ENCODE measurements around the gene CCDC88B. TPM values are rescaled to one million over a fixed set of nuclear protein-coding genes. Genes with fewer than 3 reads are reported as not detected.

Gene CCDC88B
- total RNA-seq, 1 donor from 2014 or later = 7.9 TPM

DNA sequence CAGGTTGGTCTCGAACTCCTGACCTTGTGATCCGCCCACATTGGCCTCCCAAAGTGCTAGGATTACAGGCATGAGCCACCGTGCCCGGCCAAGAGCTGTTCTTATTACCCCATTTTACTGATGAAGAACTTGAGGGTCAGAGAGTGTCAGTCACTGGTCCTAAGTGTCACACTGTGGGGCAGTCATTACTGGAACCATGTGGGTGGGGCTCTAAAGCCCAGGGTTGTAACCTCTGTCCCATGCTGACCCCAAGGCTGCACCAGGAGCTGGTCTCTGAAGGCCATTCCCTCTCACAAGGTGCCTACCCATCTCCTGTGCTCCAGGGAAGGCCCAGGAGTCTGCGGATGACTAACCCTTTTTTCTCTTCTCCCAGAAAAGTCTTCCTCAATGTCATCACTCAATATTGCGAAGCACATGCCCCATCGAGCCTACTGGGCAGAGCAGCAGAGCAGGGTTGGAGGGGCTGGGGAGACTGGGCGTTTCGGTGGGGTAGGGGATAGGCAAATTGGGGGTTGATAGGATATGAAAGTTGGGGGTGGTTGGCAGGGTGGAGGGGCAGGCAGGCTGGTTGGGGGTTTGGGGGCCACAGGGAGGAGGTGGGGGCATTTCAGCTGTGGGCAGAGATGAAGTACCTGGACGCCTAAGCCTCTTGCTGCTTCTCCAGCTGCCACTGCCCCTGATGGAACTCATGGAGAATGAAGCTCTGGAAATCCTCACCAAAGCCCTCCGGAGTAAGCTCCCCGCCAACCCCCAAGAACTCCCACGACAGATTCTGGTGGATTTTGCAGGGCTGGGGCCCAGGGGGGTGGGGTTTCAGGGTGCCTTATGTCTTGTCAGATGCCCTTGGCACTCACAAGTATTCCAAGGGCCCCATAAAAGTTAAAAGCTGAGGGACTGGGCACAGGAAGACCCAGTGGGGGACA is 36.6 kb upstream of the CCDC88B start:
- Histone ChIP-seq H3K27me3 (no peaks in the 10 kb centered on the region), H3K4me3 (no peak overlapping the region), H3K9me3 (no peaks in the 10 kb centered on the region), H3K36me3 (no peaks in the 10 kb centered on the region), H3K4me1 (peaks cover 55% of the 10 kb centered on the region), H3K27ac (peak overlapping the region; percentile 96)
- DNase-seq (ENCODE audit: extremely low spot score in 2 of 2) = peak in 1 of 2 donors; percentile 87
- TF ChIP-seq, protein P1, sequence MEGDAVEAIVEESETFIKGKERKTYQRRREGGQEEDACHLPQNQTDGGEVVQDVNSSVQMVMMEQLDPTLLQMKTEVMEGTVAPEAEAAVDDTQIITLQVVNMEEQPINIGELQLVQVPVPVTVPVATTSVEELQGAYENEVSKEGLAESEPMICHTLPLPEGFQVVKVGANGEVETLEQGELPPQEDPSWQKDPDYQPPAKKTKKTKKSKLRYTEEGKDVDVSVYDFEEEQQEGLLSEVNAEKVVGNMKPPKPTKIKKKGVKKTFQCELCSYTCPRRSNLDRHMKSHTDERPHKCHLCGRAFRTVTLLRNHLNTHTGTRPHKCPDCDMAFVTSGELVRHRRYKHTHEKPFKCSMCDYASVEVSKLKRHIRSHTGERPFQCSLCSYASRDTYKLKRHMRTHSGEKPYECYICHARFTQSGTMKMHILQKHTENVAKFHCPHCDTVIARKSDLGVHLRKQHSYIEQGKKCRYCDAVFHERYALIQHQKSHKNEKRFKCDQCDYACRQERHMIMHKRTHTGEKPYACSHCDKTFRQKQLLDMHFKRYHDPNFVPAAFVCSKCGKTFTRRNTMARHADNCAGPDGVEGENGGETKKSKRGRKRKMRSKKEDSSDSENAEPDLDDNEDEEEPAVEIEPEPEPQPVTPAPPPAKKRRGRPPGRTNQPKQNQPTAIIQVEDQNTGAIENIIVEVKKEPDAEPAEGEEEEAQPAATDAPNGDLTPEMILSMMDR (IDR thresholded peaks at IDR 0.05) = no peak
- no peak for TF ChIP-seq POLR2AphosphoS5 (IDR thresholded peaks at IDR 0.05; ENCODE audit: insufficient read depth in 1 of 2, low read depth in 1 of 2)
- TF ChIP-seq POLR2A (IDR thresholded peaks at IDR 0.05) = no peak
- intact Hi-C loops (cut with DNase I) = no loop called here

DNA sequence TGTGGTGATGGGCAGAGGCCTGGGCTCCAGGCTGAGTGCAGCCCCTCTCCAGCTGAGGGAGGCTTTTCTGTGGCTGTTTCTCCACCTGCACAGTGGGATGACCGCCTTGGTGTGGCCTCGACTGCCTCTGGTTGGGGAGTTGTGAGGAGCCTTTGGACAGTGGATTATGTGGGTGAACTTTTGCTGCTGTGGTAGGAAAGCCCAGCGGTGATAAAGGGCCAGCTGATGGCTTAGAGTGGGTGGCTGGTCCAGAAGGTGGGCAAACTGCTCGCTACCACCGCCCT is 36.0 kb upstream of the CCDC88B start:
- Histone ChIP-seq H3K9me3 (no peaks in the 10 kb centered on the region), H3K4me1 (peaks cover 51% of the 10 kb centered on the region), H3K36me3 (no peaks in the 10 kb centered on the region), H3K4me3 (peak overlapping the region; percentile 83 to 93), H3K27me3 (no peaks in the 10 kb centered on the region), H3K27ac (peak overlapping the region; percentile 96)
- TF ChIP-seq POLR2A (IDR thresholded peaks at IDR 0.05) (no peak), POLR2AphosphoS5 (IDR thresholded peaks at IDR 0.05; ENCODE audit: insufficient read depth in 1 of 2, low read depth in 1 of 2) (no peak)
- TF ChIP-seq, protein P1 (IDR thresholded peaks at IDR 0.05) = no peak
- no peak for DNase-seq (ENCODE audit: extremely low spot score in 2 of 2)
- intact Hi-C loops (cut with DNase I) = no loop called here

DNA sequence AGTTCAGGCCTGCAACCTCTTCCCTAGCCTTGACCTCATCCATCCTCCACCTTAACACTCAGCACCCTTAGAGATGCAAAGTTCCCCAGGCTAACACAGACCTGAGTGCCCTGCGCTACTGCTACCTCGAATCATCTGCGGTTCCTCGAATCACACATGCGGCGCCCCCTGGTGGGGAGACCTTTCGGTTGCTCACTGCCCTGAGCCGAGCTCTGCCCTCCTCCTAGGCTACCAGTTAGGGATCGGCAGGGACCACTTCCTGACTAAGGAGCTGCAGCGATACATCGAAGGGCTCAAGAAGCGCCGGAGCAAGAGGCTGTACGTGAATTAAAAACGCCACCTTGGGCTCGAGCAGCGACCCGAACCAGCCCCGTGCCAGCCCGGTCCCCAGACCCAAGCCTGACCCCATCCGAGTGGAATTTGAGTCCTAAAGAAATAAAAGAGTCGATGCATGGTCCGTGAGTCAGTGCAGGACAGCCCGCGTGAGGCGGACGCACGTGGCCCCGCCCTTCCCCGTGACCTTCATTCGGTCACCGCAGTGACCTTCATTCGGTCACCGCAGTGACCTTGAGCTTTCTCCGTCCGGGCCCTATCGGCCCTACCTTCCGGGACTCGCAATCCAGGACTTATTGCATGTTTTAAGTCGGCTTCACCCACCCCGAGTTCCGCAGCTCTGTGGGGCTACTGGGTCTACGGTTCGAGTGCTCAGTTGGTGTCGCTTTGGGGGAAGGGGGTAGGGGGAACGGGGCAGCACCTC is 35.5 kb upstream of the CCDC88B start:
- peak overlapping the region; percentile 83 to 93 for H3K4me3 ChIP-seq
- no peaks in the 10 kb centered on the region for H3K36me3 ChIP-seq
- H3K9me3 ChIP-seq = no peaks in the 10 kb centered on the region
- H3K27ac ChIP-seq = peak overlapping the region; percentile 96
- intact Hi-C loops (cut with DNase I) = loop anchor here (5.0 kb wide), 1 partner anchor 67 kb away; no protein-coding TSS in a partner anchor
- no peak for TF ChIP-seq POLR2A (IDR thresholded peaks at IDR 0.05)
- peak in 1 of 2 donors; percentile 72 for TF ChIP-seq POLR2AphosphoS5 (IDR thresholded peaks at IDR 0.05; ENCODE audit: insufficient read depth in 1 of 2, low read depth in 1 of 2)
- TF ChIP-seq, protein P1 (IDR thresholded peaks at IDR 0.05) = peak; percentile 83 to 90 (median 85)
- H3K27me3 ChIP-seq = no peaks in the 10 kb centered on the region
- peak in 1 of 2 donors; percentile 93 for DNase-seq (ENCODE audit: extremely low spot score in 2 of 2)
- H3K4me1 ChIP-seq = peaks cover 45% of the 10 kb centered on the region

DNA sequence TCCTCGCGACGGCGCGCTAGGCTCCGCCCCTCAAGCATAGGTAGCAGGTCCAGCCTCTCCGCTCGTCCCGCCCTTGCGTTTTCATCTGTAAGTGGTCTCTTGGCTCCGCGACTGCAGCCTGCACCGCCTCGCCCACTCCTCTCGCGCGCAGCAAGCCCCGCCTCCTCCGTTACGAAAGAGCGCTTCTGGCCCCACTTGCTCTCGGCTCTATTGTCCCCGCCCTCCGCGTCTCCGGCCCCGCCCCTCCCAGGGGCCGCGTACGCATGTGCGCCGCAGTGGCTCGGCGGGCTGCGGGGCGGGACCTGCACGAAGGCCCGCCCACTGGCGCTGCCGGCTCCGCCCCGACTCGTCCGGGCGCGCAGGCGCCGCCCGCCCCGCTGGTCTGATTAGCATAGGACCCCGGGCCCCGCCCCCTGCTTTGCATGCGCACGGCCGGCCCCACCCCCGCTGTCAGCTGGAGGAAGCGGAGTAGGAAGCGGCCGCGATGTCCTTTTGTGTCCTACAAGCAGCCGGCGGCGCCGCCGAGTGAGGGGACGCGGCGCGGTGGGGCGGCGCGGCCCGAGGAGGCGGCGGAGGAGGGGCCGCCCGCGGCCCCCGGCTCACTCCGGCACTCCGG is 34.8 kb upstream of the CCDC88B start, which contains the start of gene ESRRA:
Gene ESRRA, plus strand, starts transcription at position 450 of the 616 bp plus-strand sequence. CDS start 1,656 bp downstream, outside the sequence.
- Histone ChIP-seq H3K9me3 (no peaks in the 10 kb centered on the region), H3K36me3 (no peaks in the 10 kb centered on the region), H3K4me1 (peaks cover 38% of the 10 kb centered on the region), H3K27me3 (no peaks in the 10 kb centered on the region), H3K4me3 (peak within 1 kb of the TSS; percentile 83 to 93), H3K27ac (peak within 1 kb of the TSS; percentile 96)
- DNase-seq (ENCODE audit: extremely low spot score in 2 of 2) = peak in 1 of 2 donors; percentile 99
- intact Hi-C loops (cut with DNase I) = loop anchor here (5.0 kb wide), 1 partner anchor 68 kb away; no protein-coding TSS in a partner anchor
- TF ChIP-seq, protein P1 (IDR thresholded peaks at IDR 0.05) = no peak
- TF ChIP-seq POLR2AphosphoS5 (IDR thresholded peaks at IDR 0.05; ENCODE audit: insufficient read depth in 1 of 2, low read depth in 1 of 2) (peak in 1 of 2 donors; percentile 72), POLR2A (IDR thresholded peaks at IDR 0.05) (peak in 1 of 2 donors; percentile 71)
